ENCODE results near the gene VPS13D.

VPS13D gene

GRCh38 chr1:12336413-12336812, 106.6 kb downstream of the VPS13D start:
- no peak for FAIRE-seq
- DNase-seq (ENCODE audit: low spot score) = no peak

DNA sequence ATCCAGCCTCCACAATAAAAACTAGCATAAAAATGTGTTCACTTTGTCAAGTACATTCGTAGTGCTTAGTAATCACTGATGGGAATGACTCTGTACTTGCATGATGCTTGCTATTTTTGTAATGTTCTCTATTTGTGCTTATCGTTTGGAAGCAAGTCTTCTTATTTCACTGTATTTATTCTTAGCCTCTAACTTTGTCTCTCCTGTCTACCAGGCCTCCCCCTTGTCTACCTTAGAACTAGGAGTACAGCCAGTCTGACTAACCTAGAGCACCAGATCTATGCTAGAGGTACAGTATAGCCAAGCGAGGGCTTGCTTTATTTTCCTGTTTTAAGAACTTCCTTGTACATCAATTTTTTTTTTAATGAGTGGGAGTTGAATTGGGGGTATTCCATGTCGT, 108.2 kb downstream of the VPS13D start:
- FAIRE-seq = no peak
- DNase-seq (ENCODE audit: low spot score) = no peak

DNA sequence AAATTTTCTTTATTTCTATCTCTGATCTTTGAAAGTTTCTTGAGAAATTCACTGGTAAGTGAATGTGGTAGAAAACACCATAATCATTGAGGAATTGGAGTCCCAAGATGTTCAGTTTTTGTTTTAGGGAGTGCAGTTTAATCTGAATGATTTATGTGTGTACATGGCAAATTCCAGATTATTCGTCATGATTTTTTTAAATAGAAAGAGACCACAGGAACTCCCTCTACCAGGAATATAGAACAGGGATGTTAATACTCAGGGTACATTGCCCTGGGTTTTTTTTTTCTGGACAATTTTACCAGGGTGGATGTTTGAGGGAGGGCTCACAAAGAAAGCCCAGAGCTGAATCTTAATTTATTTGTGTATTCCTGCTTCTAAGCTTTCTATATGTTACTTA, 109.0 kb downstream of the VPS13D start:
- no peak for FAIRE-seq
- no peak for DNase-seq (ENCODE audit: low spot score)

DNA sequence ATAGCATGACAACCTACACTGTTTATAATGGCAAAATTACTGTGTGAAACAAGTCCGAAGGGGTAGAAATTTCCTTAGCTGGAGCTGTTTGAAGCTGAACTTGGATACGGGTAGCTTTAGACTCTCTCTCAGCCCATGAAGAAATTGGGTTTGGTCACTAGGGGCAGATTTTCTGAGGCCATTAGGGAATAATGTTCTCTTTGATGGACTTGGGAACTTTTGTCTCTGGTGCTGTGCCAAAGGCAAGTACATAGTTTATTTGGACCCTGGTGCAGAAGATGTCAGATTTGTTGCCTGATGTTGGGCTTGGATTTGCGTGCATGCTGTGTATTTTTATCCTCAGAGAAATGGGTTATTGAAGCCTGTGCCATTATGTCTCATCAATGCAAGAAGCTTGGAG, 109.6 kb downstream of the VPS13D start:
- no peak for DNase-seq (ENCODE audit: low spot score)
- no peak for FAIRE-seq

DNA sequence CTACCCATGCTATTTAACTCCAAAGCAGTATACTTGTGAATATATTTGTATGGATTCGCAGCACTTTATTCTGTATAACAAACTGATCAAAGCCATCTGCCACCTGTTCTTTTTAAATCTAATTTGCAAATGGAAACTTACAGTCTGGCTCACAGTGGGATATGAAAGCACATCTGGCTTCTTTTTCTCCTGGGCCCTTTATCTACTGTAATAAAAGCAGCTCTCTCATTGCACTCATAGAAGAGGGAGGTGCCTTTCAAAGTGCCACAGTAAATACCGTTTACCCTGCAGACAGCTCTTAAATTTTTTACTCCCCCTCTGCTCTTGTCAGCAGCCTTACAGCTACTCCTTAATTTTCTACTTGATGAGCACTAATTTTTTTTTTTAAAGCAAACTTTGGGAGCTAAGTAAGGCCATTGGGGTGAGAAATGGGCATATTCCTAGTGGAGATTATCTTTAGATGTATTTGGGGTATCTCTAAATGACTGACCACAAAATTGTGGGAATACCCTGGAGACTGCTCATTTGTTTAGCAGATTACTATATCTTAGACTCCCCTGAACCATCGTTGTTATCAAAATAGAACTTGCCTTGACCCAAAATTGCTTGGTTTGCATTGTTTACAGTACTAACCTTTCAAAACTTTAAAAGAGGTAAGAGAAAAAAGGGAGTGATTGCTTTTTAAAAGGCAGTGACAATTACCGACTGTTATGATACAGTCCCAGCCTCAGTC, 110.1 kb downstream of the VPS13D start:
- no peak for FAIRE-seq
- DNase-seq (ENCODE audit: low spot score) = no peak

- DNase-seq (ENCODE audit: low spot score) = no peak
- FAIRE-seq = no peak
Measured at GRCh38 chr1:12340544-12340930, 110.7 kb downstream of the VPS13D start.

GRCh38 chr1:12341667-12342066, 111.8 kb downstream of the VPS13D start:
- DNase-seq (ENCODE audit: low spot score) (no peak), FAIRE-seq (no peak)

DNA sequence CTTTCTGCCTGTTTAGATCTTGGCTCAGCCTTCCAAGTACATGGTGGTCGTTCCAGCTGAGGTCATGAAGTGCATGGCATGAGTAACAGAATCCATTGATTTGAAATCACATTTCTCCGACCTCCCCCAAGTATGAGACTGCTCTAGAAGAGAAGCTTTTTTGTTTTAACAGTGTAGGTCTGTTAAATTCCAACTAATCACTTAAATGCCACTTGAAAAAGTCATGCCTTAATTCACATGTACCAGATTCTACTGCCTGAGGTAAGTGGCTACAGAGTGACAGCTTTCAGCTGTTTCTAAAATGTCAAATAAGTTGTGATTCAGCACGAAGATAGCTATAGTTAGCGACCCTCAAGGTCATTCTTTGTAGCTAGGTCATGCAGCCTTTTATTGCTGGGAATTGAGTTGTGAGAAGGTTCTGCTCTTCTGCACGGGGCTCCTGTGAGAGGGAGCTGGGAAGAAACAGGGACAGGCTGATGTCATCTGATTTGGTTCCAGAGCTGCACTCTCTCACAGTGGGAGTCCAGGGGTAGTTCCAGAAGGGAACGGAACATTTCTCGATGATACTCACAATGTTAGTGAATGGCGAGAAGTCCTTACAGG, 112.7 kb downstream of the VPS13D start:
- no peak for DNase-seq (ENCODE audit: low spot score)
- no peak for FAIRE-seq

GRCh38 chr1:12343823-12344487, 114.1 kb downstream of the VPS13D start:
- DNase-seq (ENCODE audit: low spot score) = no peak
- no peak for FAIRE-seq

GRCh38 chr1:12344596-12345349, 114.9 kb downstream of the VPS13D start:
- no peak for DNase-seq (ENCODE audit: low spot score)
- no peak for FAIRE-seq

GRCh38 chr1:12345350-12346217, 115.8 kb downstream of the VPS13D start:
- DNase-seq (ENCODE audit: low spot score) = no peak
- FAIRE-seq = no peak

DNA sequence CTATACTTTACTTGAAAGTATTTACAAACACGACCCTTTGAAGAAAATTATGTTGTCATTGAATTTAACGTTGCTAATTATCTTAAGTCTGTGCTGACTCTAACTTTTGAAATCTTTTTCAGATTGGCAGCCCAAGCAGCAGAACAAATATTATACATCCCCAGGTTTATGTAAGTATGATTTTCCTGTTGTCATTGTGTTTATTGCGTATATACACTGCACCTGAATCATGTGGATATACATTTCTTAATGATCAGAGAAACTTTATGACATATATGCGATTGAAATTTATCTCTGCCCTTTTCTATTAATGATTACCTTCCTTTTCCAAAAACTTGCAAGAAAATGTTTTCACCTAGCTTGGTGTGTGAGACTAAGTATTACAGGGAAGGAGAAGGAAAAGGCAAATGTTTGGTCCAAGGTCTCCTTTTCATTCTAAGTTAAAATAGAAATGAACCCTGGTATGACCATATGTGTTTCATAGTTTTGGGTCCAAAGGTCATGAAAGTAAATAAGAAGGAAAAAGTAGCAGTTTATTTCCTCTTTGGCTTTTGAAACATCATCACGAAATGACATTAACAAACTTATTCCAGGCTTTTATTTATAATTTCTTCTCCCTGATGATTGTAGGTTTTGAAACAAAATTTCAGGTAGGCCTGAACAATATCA, 116.8 kb downstream of the VPS13D start:
- FAIRE-seq (no peak), DNase-seq (ENCODE audit: low spot score) (no peak)

DNA sequence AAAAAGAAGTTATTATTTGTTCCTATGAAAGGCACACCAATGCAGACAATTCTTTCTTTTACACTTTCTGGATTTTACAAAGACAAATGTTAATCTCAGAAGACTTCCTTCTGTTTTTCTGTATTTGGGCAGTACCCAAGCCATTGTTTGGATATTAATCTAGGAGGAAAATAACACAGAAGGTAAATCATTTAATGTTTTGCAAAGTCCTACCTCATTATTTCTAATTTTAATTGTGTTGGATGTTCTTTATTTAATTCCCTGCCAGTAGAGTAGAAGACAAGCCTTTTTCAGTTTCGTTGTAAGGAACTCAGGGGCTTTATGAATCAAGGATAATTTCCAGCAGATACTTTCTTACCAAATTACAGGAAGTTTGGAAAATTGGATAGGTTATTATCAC, 118.3 kb downstream of the VPS13D start:
- FAIRE-seq (no peak), DNase-seq (ENCODE audit: low spot score) (no peak)

DNA sequence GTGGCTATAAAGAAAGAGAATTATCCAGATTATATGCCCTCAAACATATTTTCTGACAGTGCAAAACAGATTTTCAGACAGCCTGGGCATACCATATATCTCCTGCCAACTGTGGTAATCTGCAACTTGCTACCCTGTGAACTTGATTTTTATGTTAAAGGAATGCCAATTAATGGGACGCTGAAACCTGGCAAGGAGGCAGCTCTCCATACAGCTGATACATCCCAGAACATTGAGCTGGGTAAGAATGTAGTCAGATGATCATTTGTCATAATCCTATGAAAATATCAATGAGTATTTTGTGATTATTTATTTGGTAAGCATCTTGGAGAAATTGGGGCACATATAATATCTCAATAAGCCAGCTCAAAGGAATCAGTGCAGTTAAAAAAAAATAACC, 124.2 kb downstream of the VPS13D start:
- FAIRE-seq (no peak), DNase-seq (ENCODE audit: low spot score) (no peak)

- DNase-seq (ENCODE audit: low spot score) (no peak), FAIRE-seq (no peak)
Measured at GRCh38 chr1:12356004-12356890, 126.4 kb downstream of the VPS13D start.

- FAIRE-seq = no peak
Measured at GRCh38 chr1:12358499-12358898, 128.7 kb downstream of the VPS13D start.

GRCh38 chr1:12359359-12360133, 129.7 kb downstream of the VPS13D start:
- DNase-seq (ENCODE audit: low spot score) (no peak), FAIRE-seq (no peak)

More at GRCh38 chr1:12358499-12358898, 128.7 kb downstream of the VPS13D start:
- no peak for DNase-seq (ENCODE audit: low spot score)

DNA sequence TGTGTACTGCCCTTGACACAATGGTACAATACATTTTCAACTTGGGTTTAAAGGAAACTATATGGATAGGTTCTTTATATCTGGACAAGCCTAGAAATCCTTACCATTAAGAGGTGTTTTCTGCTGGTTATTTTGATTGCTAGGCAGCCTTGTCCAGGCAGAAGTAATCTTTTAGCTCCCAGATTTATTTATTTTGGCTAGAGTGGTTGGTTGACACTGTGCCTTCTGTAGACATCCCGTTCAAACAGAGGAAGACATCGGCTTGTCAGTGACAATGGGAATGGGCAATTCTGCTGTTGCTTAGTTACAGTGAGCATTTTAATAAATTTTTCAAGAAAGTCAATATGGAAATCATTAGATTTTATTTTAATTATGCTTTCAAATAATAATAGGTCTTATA, 138.8 kb downstream of the VPS13D start:
- DNase-seq (ENCODE audit: low spot score) = no peak
- FAIRE-seq = no peak

DNA sequence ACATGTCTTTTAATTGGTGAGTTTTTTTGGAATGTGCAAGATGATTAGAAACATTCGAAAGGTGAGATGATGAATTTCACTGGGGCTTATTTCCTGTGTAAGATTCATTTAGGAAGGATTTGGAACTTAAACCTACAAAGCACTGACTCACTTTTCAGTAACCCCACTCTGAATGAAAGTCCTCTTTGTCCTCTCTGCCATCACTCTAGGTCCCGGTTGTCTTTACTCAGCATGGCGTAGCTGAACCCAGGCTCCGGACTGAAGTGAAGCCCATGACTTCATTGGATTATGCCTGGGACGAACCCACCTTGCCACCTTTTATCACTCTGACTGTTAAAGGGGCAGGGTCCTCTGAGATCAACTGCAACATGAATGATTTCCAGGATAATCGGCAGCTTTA, 139.4 kb downstream of the VPS13D start:
- no peak for DNase-seq (ENCODE audit: low spot score)
- no peak for FAIRE-seq

All from RCC 7860 (cell line).